ENCODE measurements around the gene PGBD2. TPM values are rescaled to one million over a fixed set of nuclear protein-coding genes. Genes with fewer than 3 reads are reported as not detected.

The PGBD2 gene
- total RNA-seq, 1 donor from 2014 or later: 11.2 TPM

DNA sequence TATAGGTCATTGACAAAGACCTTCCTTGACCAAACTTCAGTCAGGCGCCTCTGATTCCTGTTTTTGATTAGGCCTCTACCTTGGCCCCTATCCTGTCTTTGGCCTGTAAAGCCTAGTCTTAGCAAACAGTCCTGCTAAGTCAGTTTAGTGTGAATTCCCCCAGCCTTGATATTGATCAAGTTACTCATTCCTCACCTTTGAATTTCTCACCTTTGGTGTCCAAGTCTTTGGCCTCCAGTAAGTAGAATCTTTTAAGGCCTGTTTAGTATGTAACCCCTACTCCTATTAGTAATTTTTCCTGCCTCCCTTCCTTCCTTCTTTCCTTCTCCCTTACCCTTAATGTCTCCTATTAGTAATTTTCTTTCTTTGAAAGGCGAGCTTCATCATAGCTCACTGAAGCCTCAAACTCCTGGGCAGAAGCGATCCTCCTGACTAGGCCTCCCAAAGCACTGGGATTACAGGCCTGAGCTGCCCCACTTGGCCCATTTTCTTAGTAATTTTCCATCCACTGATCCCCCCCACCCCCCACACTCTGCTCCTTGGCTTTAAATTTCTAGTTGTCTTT is 34.1 kb upstream of the PGBD2 start:
- Histone ChIP-seq H3K9ac (no peak overlapping the region), H4K20me1 (ENCODE audit: low read depth) (no peaks in the 10 kb centered on the region), H3K27ac (no peak overlapping the region), H3K36me3 (no peaks in the 10 kb centered on the region), H3K4me1 (no peaks in the 10 kb centered on the region), H2AFZ (replicated peaks) (peak overlapping the region; percentile 96), H3K79me2 (ENCODE audit: low read depth) (no peaks in the 10 kb centered on the region), H3K4me2 (peak overlapping the region; percentile 73), H3F3A (ENCODE audit: low read depth) (peaks cover 25% of the 10 kb centered on the region), H3K27me3 (no peaks in the 10 kb centered on the region), H3K9me3 (ENCODE audit: low read depth) (no peaks in the 10 kb centered on the region), H3K4me3 (peak overlapping the region; percentile 72)
- Mint-ChIP-seq H3K36me3 (peaks cover 8% of the 10 kb centered on the region), H3K9me3 (peaks cover 12% of the 10 kb centered on the region), H3K4me1 (peaks cover 13% of the 10 kb centered on the region), H3K27ac (no peak overlapping the region), H3K4me3 (peak overlapping the region; percentile 98), H3K27me3 (ENCODE audit: insufficient read depth, low read depth) (peaks cover 28% of the 10 kb centered on the region)
- TF ChIP-seq, protein P1, sequence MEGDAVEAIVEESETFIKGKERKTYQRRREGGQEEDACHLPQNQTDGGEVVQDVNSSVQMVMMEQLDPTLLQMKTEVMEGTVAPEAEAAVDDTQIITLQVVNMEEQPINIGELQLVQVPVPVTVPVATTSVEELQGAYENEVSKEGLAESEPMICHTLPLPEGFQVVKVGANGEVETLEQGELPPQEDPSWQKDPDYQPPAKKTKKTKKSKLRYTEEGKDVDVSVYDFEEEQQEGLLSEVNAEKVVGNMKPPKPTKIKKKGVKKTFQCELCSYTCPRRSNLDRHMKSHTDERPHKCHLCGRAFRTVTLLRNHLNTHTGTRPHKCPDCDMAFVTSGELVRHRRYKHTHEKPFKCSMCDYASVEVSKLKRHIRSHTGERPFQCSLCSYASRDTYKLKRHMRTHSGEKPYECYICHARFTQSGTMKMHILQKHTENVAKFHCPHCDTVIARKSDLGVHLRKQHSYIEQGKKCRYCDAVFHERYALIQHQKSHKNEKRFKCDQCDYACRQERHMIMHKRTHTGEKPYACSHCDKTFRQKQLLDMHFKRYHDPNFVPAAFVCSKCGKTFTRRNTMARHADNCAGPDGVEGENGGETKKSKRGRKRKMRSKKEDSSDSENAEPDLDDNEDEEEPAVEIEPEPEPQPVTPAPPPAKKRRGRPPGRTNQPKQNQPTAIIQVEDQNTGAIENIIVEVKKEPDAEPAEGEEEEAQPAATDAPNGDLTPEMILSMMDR (IDR thresholded peaks at IDR 0.05): no peak
- TF ChIP-seq EZH2 (IDR thresholded peaks at IDR 0.05) (no peak), EZH2phosphoT487 (IDR thresholded peaks at IDR 0.05) (no peak)
- no peak for DNase-seq (ENCODE audit: low spot score)

DNA sequence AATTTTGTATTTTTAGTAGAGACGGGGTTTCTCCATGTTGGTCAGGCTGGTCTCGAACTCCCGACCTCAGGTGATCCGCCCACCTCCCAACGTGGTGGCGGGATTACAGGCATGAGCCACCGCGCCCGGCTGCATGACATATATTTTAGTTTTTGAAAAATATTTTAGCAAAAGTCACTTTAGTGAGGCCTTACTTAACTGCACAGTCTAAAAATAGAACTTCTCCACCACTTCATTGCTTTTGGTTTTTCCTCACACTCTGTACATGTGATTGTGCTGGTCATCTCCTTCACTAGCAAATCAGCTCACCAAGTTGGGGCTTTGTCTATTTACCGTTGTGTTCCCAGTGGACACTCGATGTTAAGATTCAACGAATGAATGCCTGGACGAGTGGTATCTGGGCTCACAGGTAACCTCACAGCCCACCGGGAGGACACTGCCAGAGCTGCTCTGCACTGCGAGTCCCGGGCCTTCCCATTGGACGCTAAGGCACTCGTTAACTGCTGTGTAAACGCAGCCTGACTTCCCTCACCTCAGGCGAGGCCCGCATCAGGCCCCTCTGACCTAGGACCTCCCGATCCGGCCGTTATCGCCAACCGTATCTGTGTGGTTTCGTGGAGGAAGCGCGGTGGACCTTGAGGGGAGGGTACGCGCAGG is 33.2 kb upstream of the PGBD2 start:
- Histone ChIP-seq H3K27me3 (no peaks in the 10 kb centered on the region), H2AFZ (replicated peaks) (peak overlapping the region; percentile 96), H3K9me3 (ENCODE audit: low read depth) (no peaks in the 10 kb centered on the region), H3K79me2 (ENCODE audit: low read depth) (no peaks in the 10 kb centered on the region), H3K27ac (peak overlapping the region; percentile 89), H3K9ac (peak overlapping the region; percentile 52), H3K4me3 (peak overlapping the region; percentile 72), H3K4me2 (peak overlapping the region; percentile 73), H3K4me1 (no peaks in the 10 kb centered on the region), H4K20me1 (ENCODE audit: low read depth) (no peaks in the 10 kb centered on the region), H3F3A (ENCODE audit: low read depth) (peaks cover 25% of the 10 kb centered on the region), H3K36me3 (no peaks in the 10 kb centered on the region)
- Mint-ChIP-seq H3K36me3 (peaks cover 8% of the 10 kb centered on the region), H3K27ac (peak overlapping the region; percentile 99), H3K27me3 (ENCODE audit: insufficient read depth, low read depth) (peaks cover 31% of the 10 kb centered on the region), H3K9me3 (peaks cover 12% of the 10 kb centered on the region), H3K4me3 (peak overlapping the region; percentile 98), H3K4me1 (peaks cover 13% of the 10 kb centered on the region)
- DNase-seq (ENCODE audit: low spot score): peak; percentile 86
- TF ChIP-seq EZH2 (IDR thresholded peaks at IDR 0.05) (no peak), EZH2phosphoT487 (IDR thresholded peaks at IDR 0.05) (no peak)
- TF ChIP-seq, protein P1 (IDR thresholded peaks at IDR 0.05): no peak

DNA sequence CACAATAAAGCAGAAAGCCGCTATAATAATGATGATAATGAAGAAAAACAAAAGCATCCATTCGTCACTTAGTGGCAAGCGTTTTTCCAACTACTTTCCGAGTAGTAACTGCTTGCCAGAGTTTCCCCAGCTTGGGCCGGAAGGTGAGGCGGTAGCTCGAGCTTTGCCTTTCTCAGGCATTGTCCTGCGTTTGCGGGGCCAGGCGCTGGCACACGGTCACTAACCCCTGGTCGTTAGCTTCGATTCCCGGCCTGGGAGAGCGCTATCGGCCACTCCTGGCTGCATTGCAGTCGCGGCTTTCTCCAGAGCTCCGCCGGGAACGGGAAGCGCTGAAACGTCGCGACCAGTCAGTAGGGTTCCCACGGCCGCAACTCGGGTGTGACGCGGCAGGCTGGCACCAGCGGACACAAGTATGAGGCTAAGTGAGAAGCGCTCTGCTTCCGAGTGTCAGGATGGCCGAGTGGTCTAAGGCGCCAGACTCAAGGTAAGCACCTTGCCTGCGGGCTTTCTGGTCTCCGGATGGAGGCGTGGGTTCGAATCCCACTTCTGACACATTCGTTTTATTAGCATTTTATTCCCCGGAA is 32.5 kb upstream of the PGBD2 start:
- Histone ChIP-seq H3K9ac (peak overlapping the region; percentile 52), H2AFZ (replicated peaks) (peak overlapping the region; percentile 96), H3K4me1 (no peaks in the 10 kb centered on the region), H3K79me2 (ENCODE audit: low read depth) (no peaks in the 10 kb centered on the region), H3K9me3 (ENCODE audit: low read depth) (no peaks in the 10 kb centered on the region), H3F3A (ENCODE audit: low read depth) (peaks cover 25% of the 10 kb centered on the region), H3K27ac (peak overlapping the region; percentile 89), H4K20me1 (ENCODE audit: low read depth) (no peaks in the 10 kb centered on the region), H3K36me3 (no peaks in the 10 kb centered on the region), H3K4me2 (peak overlapping the region; percentile 73), H3K4me3 (peak overlapping the region; percentile 72), H3K27me3 (no peaks in the 10 kb centered on the region)
- peak overlapping the region; percentile 98 for H3K4me3 Mint-ChIP-seq
- peak overlapping the region; percentile 99 for H3K27ac Mint-ChIP-seq
- peaks cover 8% of the 10 kb centered on the region for H3K36me3 Mint-ChIP-seq
- DNase-seq (ENCODE audit: low spot score): peak; percentile 95
- peaks cover 13% of the 10 kb centered on the region for H3K4me1 Mint-ChIP-seq
- TF ChIP-seq, protein P1 (IDR thresholded peaks at IDR 0.05): peak; percentile 7
- TF ChIP-seq EZH2phosphoT487 (IDR thresholded peaks at IDR 0.05): no peak
- H3K9me3 Mint-ChIP-seq: peaks cover 12% of the 10 kb centered on the region
- peaks cover 31% of the 10 kb centered on the region for H3K27me3 Mint-ChIP-seq (ENCODE audit: insufficient read depth, low read depth)

Data from neural progenitor cell (in vitro differentiated cells).